HG03039 (cell line): ENCODE results near the gene SUCLG2.

Source experiments
- ATAC-seq: cut with Tn5 transposase; IDR thresholded peaks from one replicate; pipeline ENCODE4 v1.9.1; 2021; ENCODE audit warnings: mild to moderate bottlenecking, moderate library complexity; ENCODE audit not compliant: unreplicated experiment

SUCLG2 gene

GRCh38 chr3:67654099-67654843 is at the start of gene SUCLG2:
SUCLG2 (minus strand) TSS chr3:67654612; CDS start chr3:67654586, 26 bp downstream.
- ATAC-seq: peak; percentile 74

- no peak for ATAC-seq
Observed at GRCh38 chr3:67700596-67700995, 46.2 kb upstream of the SUCLG2 start.

- ATAC-seq: no peak
Observed at GRCh38 chr3:67699882-67700281, 45.5 kb upstream of the SUCLG2 start.

GRCh38 chr3:67692621-67693020 is 38.2 kb upstream of the SUCLG2 start:
- ATAC-seq: no peak

- no peak for ATAC-seq
Observed at GRCh38 chr3:67691926-67692325, 37.5 kb upstream of the SUCLG2 start.

- no peak for ATAC-seq
Observed at GRCh38 chr3:67691207-67691606, 36.8 kb upstream of the SUCLG2 start.

GRCh38 chr3:67689806-67690205 is 35.4 kb upstream of the SUCLG2 start:
- no peak for ATAC-seq

GRCh38 chr3:67688231-67688630 is 33.8 kb upstream of the SUCLG2 start:
- ATAC-seq: no peak

GRCh38 chr3:67686069-67686468 is 31.7 kb upstream of the SUCLG2 start:
- peak; percentile 10 for ATAC-seq

GRCh38 chr3:67685499-67685898 is 31.1 kb upstream of the SUCLG2 start:
- peak; percentile 98 for ATAC-seq

GRCh38 chr3:67684211-67684610 is 29.8 kb upstream of the SUCLG2 start:
- ATAC-seq: no peak

- ATAC-seq: no peak
Observed at GRCh38 chr3:67683522-67683921, 29.1 kb upstream of the SUCLG2 start.

- peak; percentile 79 for ATAC-seq
Observed at GRCh38 chr3:67678665-67679064, 24.3 kb upstream of the SUCLG2 start.

- no peak for ATAC-seq
Observed at GRCh38 chr3:67674055-67674454, 19.6 kb upstream of the SUCLG2 start.

- ATAC-seq: no peak
Observed at GRCh38 chr3:67662733-67663132, 8.3 kb upstream of the SUCLG2 start.

- no peak for ATAC-seq
Observed at GRCh38 chr3:67661089-67661488, 6.7 kb upstream of the SUCLG2 start.

- ATAC-seq: no peak
Observed at GRCh38 chr3:67657192-67657591, 2.8 kb upstream of the SUCLG2 start.

GRCh38 chr3:67656614-67657013 is 2.2 kb upstream of the SUCLG2 start:
- ATAC-seq: no peak

- ATAC-seq: peak; percentile 45
Observed at GRCh38 chr3:67655364-67656121, 1.1 kb upstream of the SUCLG2 start.

GRCh38 chr3:67654844-67655177 is 399 bp upstream of the SUCLG2 start:
- no peak for ATAC-seq

- ATAC-seq: peak; percentile 19
Observed at GRCh38 chr3:67653425-67654098, 850 bp downstream of the SUCLG2 start.

GRCh38 chr3:67650084-67650483 is 4.3 kb downstream of the SUCLG2 start:
- no peak for ATAC-seq
